ENCODE data around the gene MTFR2. TPM values are rescaled to one million over a fixed set of nuclear protein-coding genes. Genes with fewer than 3 reads are reported as not detected.

The MTFR2 gene
- polyA plus RNA-seq, 1 of the 3 experiments (the other 2 are of a cell fraction): 7.4 TPM

DNA sequence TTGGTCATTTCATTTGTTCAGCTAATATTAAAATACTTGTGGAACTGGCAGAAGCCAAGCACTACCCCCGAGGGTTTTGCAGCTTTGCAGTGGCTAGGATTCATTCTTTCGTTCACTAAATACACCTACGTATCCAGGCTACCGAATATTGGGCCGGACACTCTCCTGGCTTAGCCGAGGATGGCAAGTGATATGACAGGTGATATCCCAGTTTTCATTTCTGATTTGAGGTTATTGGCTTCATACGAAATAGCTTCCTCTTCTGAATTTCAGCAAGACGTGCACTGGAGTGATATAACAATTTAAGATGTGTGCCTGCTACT, 536 bp upstream of the MTFR2 start (continued):
- TF ChIP-seq, protein P1, sequence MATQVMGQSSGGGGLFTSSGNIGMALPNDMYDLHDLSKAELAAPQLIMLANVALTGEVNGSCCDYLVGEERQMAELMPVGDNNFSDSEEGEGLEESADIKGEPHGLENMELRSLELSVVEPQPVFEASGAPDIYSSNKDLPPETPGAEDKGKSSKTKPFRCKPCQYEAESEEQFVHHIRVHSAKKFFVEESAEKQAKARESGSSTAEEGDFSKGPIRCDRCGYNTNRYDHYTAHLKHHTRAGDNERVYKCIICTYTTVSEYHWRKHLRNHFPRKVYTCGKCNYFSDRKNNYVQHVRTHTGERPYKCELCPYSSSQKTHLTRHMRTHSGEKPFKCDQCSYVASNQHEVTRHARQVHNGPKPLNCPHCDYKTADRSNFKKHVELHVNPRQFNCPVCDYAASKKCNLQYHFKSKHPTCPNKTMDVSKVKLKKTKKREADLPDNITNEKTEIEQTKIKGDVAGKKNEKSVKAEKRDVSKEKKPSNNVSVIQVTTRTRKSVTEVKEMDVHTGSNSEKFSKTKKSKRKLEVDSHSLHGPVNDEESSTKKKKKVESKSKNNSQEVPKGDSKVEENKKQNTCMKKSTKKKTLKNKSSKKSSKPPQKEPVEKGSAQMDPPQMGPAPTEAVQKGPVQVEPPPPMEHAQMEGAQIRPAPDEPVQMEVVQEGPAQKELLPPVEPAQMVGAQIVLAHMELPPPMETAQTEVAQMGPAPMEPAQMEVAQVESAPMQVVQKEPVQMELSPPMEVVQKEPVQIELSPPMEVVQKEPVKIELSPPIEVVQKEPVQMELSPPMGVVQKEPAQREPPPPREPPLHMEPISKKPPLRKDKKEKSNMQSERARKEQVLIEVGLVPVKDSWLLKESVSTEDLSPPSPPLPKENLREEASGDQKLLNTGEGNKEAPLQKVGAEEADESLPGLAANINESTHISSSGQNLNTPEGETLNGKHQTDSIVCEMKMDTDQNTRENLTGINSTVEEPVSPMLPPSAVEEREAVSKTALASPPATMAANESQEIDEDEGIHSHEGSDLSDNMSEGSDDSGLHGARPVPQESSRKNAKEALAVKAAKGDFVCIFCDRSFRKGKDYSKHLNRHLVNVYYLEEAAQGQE (IDR thresholded peaks at IDR 0.05; ENCODE audit: low read depth, low read length): no peak
- TF ChIP-seq, protein P2, sequence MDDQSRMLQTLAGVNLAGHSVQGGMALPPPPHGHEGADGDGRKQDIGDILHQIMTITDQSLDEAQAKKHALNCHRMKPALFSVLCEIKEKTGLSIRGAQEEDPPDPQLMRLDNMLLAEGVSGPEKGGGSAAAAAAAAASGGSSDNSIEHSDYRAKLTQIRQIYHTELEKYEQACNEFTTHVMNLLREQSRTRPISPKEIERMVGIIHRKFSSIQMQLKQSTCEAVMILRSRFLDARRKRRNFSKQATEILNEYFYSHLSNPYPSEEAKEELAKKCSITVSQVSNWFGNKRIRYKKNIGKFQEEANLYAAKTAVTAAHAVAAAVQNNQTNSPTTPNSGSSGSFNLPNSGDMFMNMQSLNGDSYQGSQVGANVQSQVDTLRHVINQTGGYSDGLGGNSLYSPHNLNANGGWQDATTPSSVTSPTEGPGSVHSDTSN (IDR thresholded peaks at IDR 0.05): no peak
- TF ChIP-seq EZH2phosphoT487 (IDR thresholded peaks at IDR 0.05; ENCODE audit: borderline replicate concordance, low read depth): no peak

DNA sequence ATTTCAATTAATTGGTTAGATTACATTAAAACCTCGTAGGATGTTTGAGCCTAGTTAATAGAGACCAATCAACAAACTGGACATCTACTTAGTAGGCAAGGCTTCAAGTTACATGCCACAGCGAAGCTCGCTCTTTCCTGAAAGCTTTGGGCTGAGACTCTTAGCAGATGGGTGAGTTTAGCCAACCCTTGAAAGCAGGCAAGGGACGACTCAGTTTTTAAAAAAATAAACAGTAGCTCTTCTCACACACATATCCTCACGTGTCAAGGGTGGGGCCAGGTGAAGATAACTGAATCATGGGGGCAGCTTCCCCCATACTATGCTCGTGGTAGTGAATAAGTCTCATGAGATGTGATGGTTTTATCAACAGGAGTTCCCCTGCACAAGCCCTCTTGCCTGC, 775 bp downstream of the MTFR2 start:
- H3K9me2 ChIP-seq: no peaks in the 10 kb centered on the region
- peak overlapping the region; percentile 58; the same call in 1 of the 2 replicates for H3K9ac ChIP-seq
- peak overlapping the region; percentile 80 for H3K4me2 ChIP-seq
- peaks cover 30% of the 10 kb centered on the region for H3F3A ChIP-seq (replicated peaks; ENCODE audit: insufficient read depth)
- H3K9me3 ChIP-seq: no peaks in the 10 kb centered on the region
- no peaks in the 10 kb centered on the region for H3K27me3 ChIP-seq (ENCODE audit: insufficient read depth)
- WGBS (ENCODE audit: low lambda C conversion rate): 2% methylated on average over 6 of the region's 6 CpGs
- CTCF ChIA-PET: interaction anchor here (1.4 kb wide), 1 partner anchor 22 kb away, joined by 4 read pairs; no protein-coding TSS in a partner anchor
- H3K4me3 ChIP-seq (ENCODE audit: low read depth in 2 of 2, low read length in 1 of 2): peak overlapping the region; percentile 77 to 98
- H3K4me1 ChIP-seq (ENCODE audit: control insufficient read depth in 1 of 2, insufficient read depth in 2 of 2, low read depth in 1 of 2, low read length in 1 of 2): peaks cover 0 to 21% of the 10 kb centered on the region in 2 experiments; a peak in 2 of 4 replicates
- H4K20me1 ChIP-seq (ENCODE audit: insufficient read depth): no peaks in the 10 kb centered on the region
- POLR2A ChIA-PET: interaction anchor here (2.2 kb wide), 1 partner anchor 41 kb away, joined by 8 read pairs; the partner anchor contains the start of gene BCLAF1
- DNase-seq: no peak
- H3K27ac ChIP-seq (ENCODE audit: low read depth in 2 of 2, low read length in 1 of 2): no peak overlapping the region
- peaks cover 31% of the 10 kb centered on the region; the same call in 1 of the 2 replicates for H3K79me2 ChIP-seq (ENCODE audit: insufficient read depth)
- H2AFZ ChIP-seq (ENCODE audit: low read depth): peak overlapping the region; percentile 65
- peaks cover 0 to 6% of the 10 kb centered on the region in 2 experiments for H3K36me3 ChIP-seq (replicated peaks in 1 of 2; ENCODE audit: control insufficient read depth in 1 of 2, insufficient read depth in 2 of 2, low read length in 1 of 2)
- TF ChIP-seq, protein P1 (IDR thresholded peaks at IDR 0.05; ENCODE audit: low read depth, low read length): no peak
- no peak for TF ChIP-seq EZH2phosphoT487 (IDR thresholded peaks at IDR 0.05; ENCODE audit: borderline replicate concordance, low read depth)
- TF ChIP-seq TCF12 (IDR thresholded peaks at IDR 0.05): no peak
- TF ChIP-seq MEF2A (IDR thresholded peaks at IDR 0.05; ENCODE audit: borderline replicate concordance, low read depth): no peak
- no peak for TF ChIP-seq RFX5 (IDR thresholded peaks at IDR 0.05; ENCODE audit: low read length)
- TF ChIP-seq, protein P3, sequence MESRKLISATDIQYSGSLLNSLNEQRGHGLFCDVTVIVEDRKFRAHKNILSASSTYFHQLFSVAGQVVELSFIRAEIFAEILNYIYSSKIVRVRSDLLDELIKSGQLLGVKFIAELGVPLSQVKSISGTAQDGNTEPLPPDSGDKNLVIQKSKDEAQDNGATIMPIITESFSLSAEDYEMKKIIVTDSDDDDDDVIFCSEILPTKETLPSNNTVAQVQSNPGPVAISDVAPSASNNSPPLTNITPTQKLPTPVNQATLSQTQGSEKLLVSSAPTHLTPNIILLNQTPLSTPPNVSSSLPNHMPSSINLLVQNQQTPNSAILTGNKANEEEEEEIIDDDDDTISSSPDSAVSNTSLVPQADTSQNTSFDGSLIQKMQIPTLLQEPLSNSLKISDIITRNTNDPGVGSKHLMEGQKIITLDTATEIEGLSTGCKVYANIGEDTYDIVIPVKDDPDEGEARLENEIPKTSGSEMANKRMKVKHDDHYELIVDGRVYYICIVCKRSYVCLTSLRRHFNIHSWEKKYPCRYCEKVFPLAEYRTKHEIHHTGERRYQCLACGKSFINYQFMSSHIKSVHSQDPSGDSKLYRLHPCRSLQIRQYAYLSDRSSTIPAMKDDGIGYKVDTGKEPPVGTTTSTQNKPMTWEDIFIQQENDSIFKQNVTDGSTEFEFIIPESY (IDR thresholded peaks at IDR 0.05; ENCODE audit: borderline replicate concordance, low read depth): no peak
- no peak for TF ChIP-seq GABPA (IDR thresholded peaks at IDR 0.05; ENCODE audit: low read depth)
- no peak for TF ChIP-seq SIN3A (IDR thresholded peaks at IDR 0.05; ENCODE audit: borderline replicate concordance, low read depth, low read length)
- TF ChIP-seq NFIC (IDR thresholded peaks at IDR 0.05; ENCODE audit: borderline replicate concordance): no peak
- TF ChIP-seq TAF1 (IDR thresholded peaks at IDR 0.05; ENCODE audit: borderline replicate concordance, low read depth, low read length): no peak
- TF ChIP-seq EP300 (IDR thresholded peaks at IDR 0.05; ENCODE audit: borderline replicate concordance in 1 of 2, low read depth in 1 of 2, low read length in 1 of 2): no peak
- no peak for TF ChIP-seq FOXM1 (IDR thresholded peaks at IDR 0.05; ENCODE audit: low read depth)
- no peak for TF ChIP-seq GATA2 (CRISPR knock-in tag; IDR thresholded peaks at IDR 0.05)
- TF ChIP-seq, protein P4, sequence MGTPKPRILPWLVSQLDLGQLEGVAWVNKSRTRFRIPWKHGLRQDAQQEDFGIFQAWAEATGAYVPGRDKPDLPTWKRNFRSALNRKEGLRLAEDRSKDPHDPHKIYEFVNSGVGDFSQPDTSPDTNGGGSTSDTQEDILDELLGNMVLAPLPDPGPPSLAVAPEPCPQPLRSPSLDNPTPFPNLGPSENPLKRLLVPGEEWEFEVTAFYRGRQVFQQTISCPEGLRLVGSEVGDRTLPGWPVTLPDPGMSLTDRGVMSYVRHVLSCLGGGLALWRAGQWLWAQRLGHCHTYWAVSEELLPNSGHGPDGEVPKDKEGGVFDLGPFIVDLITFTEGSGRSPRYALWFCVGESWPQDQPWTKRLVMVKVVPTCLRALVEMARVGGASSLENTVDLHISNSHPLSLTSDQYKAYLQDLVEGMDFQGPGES (IDR thresholded peaks at IDR 0.05; ENCODE audit: low read depth, low read length): no peak
- TF ChIP-seq POLR2AphosphoS5 (IDR thresholded peaks at IDR 0.05; ENCODE audit: low read depth, low read length): no peak
- TF ChIP-seq TEAD4 (IDR thresholded peaks at IDR 0.05; ENCODE audit: borderline replicate concordance, insufficient read depth): no peak
